Psoas muscle (tissue), 8 donors: ENCODE results near the gene GIT1. TPM values are rescaled to one million over a fixed set of nuclear protein-coding genes. Genes with fewer than 3 reads are reported as not detected.
A peak's percentile ranks its signal among the peaks of the same experiment; 100 is the strongest.

ENCODE experiments used
- ATAC-seq, 4 donors: fragments of 200-7000 bp; cut with Tn5 transposase; one replicate each; pipeline ENCODE4 v1.9.1; 2020; ENCODE audit warnings: moderate library complexity in 3 of 4, mild to moderate bottlenecking in 2 of 4
- DNase-seq, 2 donors: peaks; one replicate each; pipeline ENCODE4 v3.0.0-alpha.2; 2020
- H3K27ac ChIP-seq: fragments of 200-600 bp; one replicate; pipeline ENCODE4 v1.8.0; 2022
- H3K27me3 ChIP-seq, 3 donors: fragments of 200-600 bp in 1 of 3; one replicate each; pipeline versions ENCODE4 v1.6.1 to v1.8.0; 2013 to 2022; ENCODE audit warnings: low read length in 2 of 3, mild to moderate bottlenecking in 2 of 3, moderate library complexity in 1 of 3; ENCODE audit not compliant: insufficient read depth in 3 of 3
- H3K36me3 ChIP-seq, 2 donors: fragments of 200-600 bp in 1 of 2; one replicate each; pipeline versions ENCODE4 v1.6.1 to v1.8.0; 2013 to 2022; ENCODE audit warnings: low read depth in 1 of 2, mild to moderate bottlenecking in 1 of 2, moderate library complexity in 1 of 2; ENCODE audit not compliant: insufficient read depth in 1 of 2
- H3K4me1 ChIP-seq: fragments of 200-600 bp; one replicate; pipeline ENCODE4 v1.8.0; 2022
- H3K4me3 ChIP-seq: fragments of 200-600 bp; one replicate; pipeline ENCODE4 v1.8.0; 2022; ENCODE audit warnings: mild to moderate bottlenecking
- H3K9me3 ChIP-seq: fragments of 200-600 bp; one replicate; pipeline ENCODE4 v1.8.0; 2022
- CTCF ChIP-seq: fragments of 200-600 bp; IDR thresholded peaks from one replicate; pipeline ENCODE4 v1.8.0; 2022; ENCODE audit warnings: antibody characterized with exemption
- WGBS, 3 donors: extraction: QIAGEN DNeasy Blood & Tissue Kit; methylation state at CpG; one replicate each; pipeline versions ENCODE4 v1.1.6 to v1.1.7; 2013; 5-methylcytosine and 5-hydroxymethylcytosine counted together
- intact Hi-C, 2 donors: fragments of 100-400 bp; cut with DNase I; formaldehyde crosslinking; loops; one replicate each; pipeline versions ENCODE4 v1.11.0 to v1.14.2; 2022
- polyA plus RNA-seq, 3 donors: library from polyadenylated mRNA; stranded (reverse); fragments of 200-250 nt; gene quantifications; one replicate each; pipeline ENCODE4 v1.2.3, GENCODE V29; 2013
- total RNA-seq, 4 donors: library from RNA; stranded (reverse); fragmentation: NEBNext Ultra II Directional in 2 of 4; extraction: Animal tissue kit (Norgen Biotek cat#: 25700) in 2 of 4; gene quantifications; one replicate each; pipeline versions ENCODE4 v1.2.1 to v1.2.4, GENCODE V29; 2021 to 2023
- donor health status: healthy with polysubstance abuse.
- donor health status: DM: no; HTN: no; CAD: no; lungs with moderate emphysema.
- donor health status: Bipolar disorder and iron deficiency.
- donor health status: healthy.
- donor health status: DM: yes; HTN: yes; CAD: no.
- donor health status: DM: no; HTN: no; CAD: no.
- donor health status: DM: no; HTN: no; CAD: no.
- donor health status: DM: yes; HTN: yes; CAD: no.

Gene GIT1
- total and polyA plus RNA-seq, 7 donors = 24.3 to 46.0 (median 33.5) TPM

GRCh38 chr17:29555840-29556239 lies 33.6 kb downstream of the GIT1 start:
- Histone ChIP-seq H3K9me3 (no peaks in the 10 kb centered on the region), H3K27ac (no peak overlapping the region), H3K4me3 (no peak overlapping the region), H3K4me1 (no peaks in the 10 kb centered on the region), H3K27me3 (no peaks in the 10 kb centered on the region), H3K36me3 (no peaks in the 10 kb centered on the region)
- WGBS, 3 donors = 72 to 81% (median 77%) methylated on average over 3 of the region's 3 CpGs
- ATAC-seq (no peak), DNase-seq (no peak)
- no peak for TF ChIP-seq CTCF
- intact Hi-C loops = no loop called here

- DNase-seq = no peak
- WGBS, 3 donors = 23 to 34% (median 31%) methylated on average over 5 of the region's 5 CpGs
- peak in 1 of 4 donors; percentile 60 for ATAC-seq
- Histone ChIP-seq H3K27ac (no peak overlapping the region), H3K9me3 (no peaks in the 10 kb centered on the region), H3K4me3 (no peak overlapping the region), H3K36me3 (peaks cover 0 to 25% of the 10 kb centered on the region in 2 donors), H3K4me1 (no peaks in the 10 kb centered on the region), H3K27me3 (no peaks in the 10 kb centered on the region)
- no peak for TF ChIP-seq CTCF
- intact Hi-C loops = no loop called here
These were observed 40.1 kb downstream of the GIT1 start for GRCh38 chr17:29549177-29549923.

GRCh38 chr17:29546830-29547229 lies 42.6 kb downstream of the GIT1 start:
- WGBS, 3 donors = 87 to 91% (median 91%) methylated on average over 1 of the region's 1 CpG
- intact Hi-C loops = no loop called here
- no peaks in the 10 kb centered on the region for H3K27me3 ChIP-seq
- H3K36me3 ChIP-seq = peaks cover 6 to 51% of the 10 kb centered on the region in 2 donors
- ATAC-seq = no peak
- no peaks in the 10 kb centered on the region for H3K4me1 ChIP-seq
- no peaks in the 10 kb centered on the region for H3K9me3 ChIP-seq
- no peak for DNase-seq
- no peak overlapping the region for H3K4me3 ChIP-seq
- no peak overlapping the region for H3K27ac ChIP-seq
- TF ChIP-seq CTCF = no peak

- Histone ChIP-seq H3K27me3 (no peaks in the 10 kb centered on the region), H3K4me1 (no peaks in the 10 kb centered on the region), H3K36me3 (peaks cover 6 to 58% of the 10 kb centered on the region in 2 donors), H3K27ac (no peak overlapping the region), H3K9me3 (no peaks in the 10 kb centered on the region), H3K4me3 (no peak overlapping the region)
- TF ChIP-seq CTCF = no peak
- intact Hi-C loops = no loop called here
- WGBS, 3 donors = 95 to 100% (median 97%) methylated on average over 1 of the region's 1 CpG
- DNase-seq = no peak
- no peak for ATAC-seq
These were observed 43.4 kb downstream of the GIT1 start for GRCh38 chr17:29546085-29546484.

- WGBS, 3 donors = 73 to 83% (median 76%) methylated on average over 4 of the region's 4 CpGs
- DNase-seq (no peak), ATAC-seq (no peak)
- Histone ChIP-seq H3K36me3 (peaks cover 6 to 67% of the 10 kb centered on the region in 2 donors), H3K9me3 (no peaks in the 10 kb centered on the region), H3K27ac (no peak overlapping the region), H3K4me1 (no peaks in the 10 kb centered on the region), H3K4me3 (no peak overlapping the region), H3K27me3 (no peaks in the 10 kb centered on the region)
- no peak for TF ChIP-seq CTCF
- intact Hi-C loops = no loop called here
These were observed 45.4 kb downstream of the GIT1 start for GRCh38 chr17:29544066-29544465.
